ENCODE data around the gene CDK2. TPM values are rescaled to one million over a fixed set of nuclear protein-coding genes. Genes with fewer than 3 reads are reported as not detected.
A peak's percentile ranks its signal among the peaks of the same experiment; 100 is the strongest.

The CDK2 gene
- total and polyA plus RNA-seq, 2 experiments from 2014 or later: 23.9 to 26.6 TPM

DNA sequence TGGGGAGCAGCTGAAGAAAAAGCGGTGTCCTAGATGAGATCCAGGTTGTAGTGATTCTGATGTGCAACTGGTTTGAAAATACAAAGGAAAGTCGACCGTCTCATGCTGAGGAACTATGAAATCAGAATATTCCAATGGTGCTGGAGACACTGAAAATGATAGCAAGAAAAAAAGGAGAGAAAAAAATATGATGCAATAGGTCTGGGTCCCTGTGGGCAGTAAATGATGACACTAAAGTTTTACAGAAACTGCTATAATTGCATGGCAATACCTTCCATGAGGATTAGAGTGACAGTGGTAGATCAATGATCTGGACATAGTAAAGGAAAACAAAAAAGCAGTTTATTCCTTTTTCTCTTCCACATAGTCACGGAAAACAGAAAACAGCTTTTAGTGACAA lies 41.3 kb upstream of the CDK2 start:
- 98% methylated on average over 4 of the region's 4 CpGs for WGBS (ENCODE audit: low lambda C conversion rate, missing lambda C conversion rate)
- no peak overlapping the region for H2AFZ ChIP-seq
- no peaks in the 10 kb centered on the region for H4K20me1 ChIP-seq (ENCODE audit: insufficient read depth, poor library complexity, severe bottlenecking)
- H3K79me2 ChIP-seq: peaks cover 73% of the 10 kb centered on the region
- TF ChIP-seq, protein P1, sequence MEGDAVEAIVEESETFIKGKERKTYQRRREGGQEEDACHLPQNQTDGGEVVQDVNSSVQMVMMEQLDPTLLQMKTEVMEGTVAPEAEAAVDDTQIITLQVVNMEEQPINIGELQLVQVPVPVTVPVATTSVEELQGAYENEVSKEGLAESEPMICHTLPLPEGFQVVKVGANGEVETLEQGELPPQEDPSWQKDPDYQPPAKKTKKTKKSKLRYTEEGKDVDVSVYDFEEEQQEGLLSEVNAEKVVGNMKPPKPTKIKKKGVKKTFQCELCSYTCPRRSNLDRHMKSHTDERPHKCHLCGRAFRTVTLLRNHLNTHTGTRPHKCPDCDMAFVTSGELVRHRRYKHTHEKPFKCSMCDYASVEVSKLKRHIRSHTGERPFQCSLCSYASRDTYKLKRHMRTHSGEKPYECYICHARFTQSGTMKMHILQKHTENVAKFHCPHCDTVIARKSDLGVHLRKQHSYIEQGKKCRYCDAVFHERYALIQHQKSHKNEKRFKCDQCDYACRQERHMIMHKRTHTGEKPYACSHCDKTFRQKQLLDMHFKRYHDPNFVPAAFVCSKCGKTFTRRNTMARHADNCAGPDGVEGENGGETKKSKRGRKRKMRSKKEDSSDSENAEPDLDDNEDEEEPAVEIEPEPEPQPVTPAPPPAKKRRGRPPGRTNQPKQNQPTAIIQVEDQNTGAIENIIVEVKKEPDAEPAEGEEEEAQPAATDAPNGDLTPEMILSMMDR (IDR thresholded peaks at IDR 0.05; ENCODE audit: poor library complexity): no peak
- TF ChIP-seq EZH2 (IDR thresholded peaks at IDR 0.05; ENCODE audit: borderline replicate concordance): no peak
- TF ChIP-seq EZH2phosphoT487 (IDR thresholded peaks at IDR 0.05; ENCODE audit: low read depth, severe bottlenecking, unreplicated experiment): no peak
- no peak overlapping the region for H3K4me3 ChIP-seq
- H3K4me1 ChIP-seq (ENCODE audit: insufficient read depth): peaks cover 19% of the 10 kb centered on the region
- H3K27ac ChIP-seq: peak overlapping the region; percentile 97
- H3K27me3 ChIP-seq: no peaks in the 10 kb centered on the region
- no peaks in the 10 kb centered on the region for H3K9me2 ChIP-seq (replicated peaks; ENCODE audit: insufficient read depth)
- H3K36me3 ChIP-seq (replicated peaks; ENCODE audit: insufficient read depth, low read depth): no peaks in the 10 kb centered on the region
- H3K9me3 ChIP-seq (ENCODE audit: low read depth): no peaks in the 10 kb centered on the region
- no peak for DNase-seq (ENCODE audit: low spot score)
- H3K4me2 ChIP-seq: peak overlapping the region; percentile 85

DNA sequence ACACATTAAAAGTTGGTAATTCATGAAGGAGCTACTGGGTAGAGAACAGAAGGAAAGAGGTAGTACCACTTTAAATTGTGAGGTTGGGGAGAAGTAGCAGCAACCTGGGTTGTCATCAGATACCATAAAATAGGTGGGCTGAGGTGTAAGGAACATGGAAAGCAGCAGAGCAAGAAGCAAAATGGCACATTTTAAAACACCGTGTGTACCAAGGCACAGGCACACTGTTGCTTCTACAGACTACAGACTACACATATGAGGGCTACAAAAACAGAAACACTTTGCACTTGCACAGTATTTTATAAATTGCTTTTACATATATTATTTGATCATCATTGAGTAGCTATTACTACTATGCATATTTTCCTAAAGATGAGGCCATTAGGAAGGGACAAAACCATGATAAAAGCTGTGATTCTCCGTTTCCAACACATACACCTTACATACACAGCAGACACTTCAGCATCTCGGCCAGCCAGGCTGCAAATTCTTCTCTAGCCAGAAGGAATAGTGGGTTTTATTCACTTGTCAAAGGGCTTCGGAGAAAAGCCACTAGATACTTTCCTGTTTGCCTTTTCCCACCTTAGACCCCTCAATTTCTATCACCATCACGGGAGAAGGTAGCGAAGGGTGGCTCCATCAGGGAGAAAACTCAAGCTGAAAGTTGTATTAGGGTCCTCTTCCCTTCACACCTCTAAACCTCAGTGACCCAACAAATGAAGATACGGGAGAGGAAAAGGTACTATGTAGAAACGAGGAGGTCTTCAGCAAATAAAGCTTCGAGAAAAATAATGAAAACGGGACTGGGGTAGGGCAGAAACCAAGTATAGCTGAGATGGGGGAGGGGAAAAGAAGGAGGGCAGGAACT lies 40.5 kb upstream of the CDK2 start:
- H3K79me2 ChIP-seq: peaks cover 66% of the 10 kb centered on the region
- peak overlapping the region; percentile 97 for H3K27ac ChIP-seq
- no peaks in the 10 kb centered on the region for H3K9me2 ChIP-seq (replicated peaks; ENCODE audit: insufficient read depth)
- WGBS (ENCODE audit: low lambda C conversion rate, missing lambda C conversion rate): 17% methylated on average over 10 of the region's 10 CpGs
- no peak for DNase-seq (ENCODE audit: low spot score)
- peak overlapping the region; percentile 1 for H2AFZ ChIP-seq
- peak overlapping the region; percentile 43 for H3K4me3 ChIP-seq
- no peaks in the 10 kb centered on the region for H4K20me1 ChIP-seq (ENCODE audit: insufficient read depth, poor library complexity, severe bottlenecking)
- no peaks in the 10 kb centered on the region for H3K9me3 ChIP-seq (ENCODE audit: low read depth)
- TF ChIP-seq, protein P1 (IDR thresholded peaks at IDR 0.05; ENCODE audit: poor library complexity): no peak
- TF ChIP-seq EZH2 (IDR thresholded peaks at IDR 0.05; ENCODE audit: borderline replicate concordance) (no peak), EZH2phosphoT487 (IDR thresholded peaks at IDR 0.05; ENCODE audit: low read depth, severe bottlenecking, unreplicated experiment) (no peak)
- H3K27me3 ChIP-seq: no peaks in the 10 kb centered on the region
- H3K4me1 ChIP-seq (ENCODE audit: insufficient read depth): peaks cover 25% of the 10 kb centered on the region
- H3K36me3 ChIP-seq (replicated peaks; ENCODE audit: insufficient read depth, low read depth): no peaks in the 10 kb centered on the region
- H3K4me2 ChIP-seq: peak overlapping the region; percentile 85

DNA sequence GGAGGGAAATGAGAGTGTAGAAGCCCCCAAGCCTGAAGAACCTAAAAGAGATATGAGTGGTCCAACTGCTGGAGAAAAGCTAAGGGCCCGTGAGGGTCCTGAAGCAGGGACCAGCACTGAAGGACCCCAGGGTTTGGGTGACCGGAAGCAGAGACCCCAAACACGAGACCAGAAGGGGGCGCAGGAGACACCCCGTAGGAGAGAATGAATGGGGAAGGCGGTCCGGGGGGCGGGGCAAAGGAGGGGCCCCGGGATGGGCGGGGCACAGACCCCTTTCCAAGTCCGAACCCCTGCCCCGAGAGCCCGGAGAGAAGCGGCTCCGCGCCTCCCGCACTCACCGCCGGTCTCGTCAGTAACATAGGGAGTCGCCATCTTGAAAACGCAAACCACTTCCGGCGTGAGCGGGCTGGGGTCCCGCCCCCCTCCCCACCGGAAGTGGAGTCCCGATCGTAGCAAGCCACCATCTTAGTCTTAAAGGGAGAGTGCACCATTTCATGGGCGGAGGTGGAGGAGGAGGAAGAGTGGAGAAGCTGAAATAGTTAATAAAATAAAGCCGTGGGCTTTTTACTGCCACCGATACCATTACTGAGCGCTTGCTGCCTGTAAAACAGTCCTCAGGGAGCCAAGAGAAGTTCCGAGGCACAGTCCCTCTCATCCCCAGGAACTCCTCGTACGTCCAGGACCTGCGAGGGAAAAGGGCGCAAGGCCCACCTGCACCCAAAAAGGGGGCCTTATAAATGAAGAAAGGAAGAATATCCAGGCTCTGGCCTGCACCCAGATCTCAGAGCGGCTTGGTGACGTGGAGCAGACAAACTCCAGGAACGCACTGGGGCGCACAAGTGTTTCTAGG lies 39.7 kb upstream of the CDK2 start:
- Histone ChIP-seq H3K27ac (peak overlapping the region; percentile 97), H4K20me1 (ENCODE audit: insufficient read depth, poor library complexity, severe bottlenecking) (no peaks in the 10 kb centered on the region), H3K79me2 (peaks cover 57% of the 10 kb centered on the region), H2AFZ (peak overlapping the region; percentile 75), H3K9me3 (ENCODE audit: low read depth) (no peaks in the 10 kb centered on the region), H3K27me3 (no peaks in the 10 kb centered on the region), H3K4me3 (peak overlapping the region; percentile 70), H3K9me2 (replicated peaks; ENCODE audit: insufficient read depth) (no peaks in the 10 kb centered on the region), H3K4me1 (ENCODE audit: insufficient read depth) (peaks cover 31% of the 10 kb centered on the region), H3K4me2 (peak overlapping the region; percentile 92), H3K36me3 (replicated peaks; ENCODE audit: insufficient read depth, low read depth) (no peaks in the 10 kb centered on the region)
- under 1% methylated on average over 33 of the region's 42 CpGs for WGBS (ENCODE audit: low lambda C conversion rate, missing lambda C conversion rate)
- no peak for TF ChIP-seq EZH2 (IDR thresholded peaks at IDR 0.05; ENCODE audit: borderline replicate concordance)
- TF ChIP-seq, protein P1 (IDR thresholded peaks at IDR 0.05; ENCODE audit: poor library complexity): peak; percentile 96
- peak; percentile 94 for DNase-seq (ENCODE audit: low spot score)
